GM13977 (cell line): ENCODE data around the gene ANXA10.

Experiments
- DNase-seq: peaks from one replicate; pipeline ENCODE4 v3.0.0; 2012; ENCODE audit warnings: low spot score
- CTCF ChIP-seq: IDR thresholded peaks from 2 replicates; pipeline ENCODE4 v1.5.1; 2012; ENCODE audit warnings: mild to moderate bottlenecking, control low read depth; ENCODE audit not compliant: insufficient read depth; ENCODE audit errors: extremely low read depth, missing control alignments
- in situ Hi-C: fragments of 300-500 bp; cut with MboI; formaldehyde crosslinking; loops from one replicate; pipeline ENCODE4 v1.12.0; 2022; ENCODE audit warnings: low sequenced_read_pairs, low pct_unique_long_range_greater_than_20kb, mixed read lengths, inconsistent platforms; ENCODE audit not compliant: unreplicated experiment

Gene ANXA10

GRCh38 chr4:168063031-168063430 is 29.3 kb upstream of the ANXA10 start:
- no peak for TF ChIP-seq CTCF
- in situ Hi-C loops = no loop called here

GRCh38 chr4:168070903-168071302 is 21.4 kb upstream of the ANXA10 start:
- no peak for TF ChIP-seq CTCF
- DNase-seq = no peak
- in situ Hi-C loops = no loop called here

More at GRCh38 chr4:168063031-168063430, 29.3 kb upstream of the ANXA10 start:
- no peak for DNase-seq

GRCh38 chr4:168071304-168071703 is 21.0 kb upstream of the ANXA10 start:
- no peak for DNase-seq
- in situ Hi-C loops = no loop called here
- no peak for TF ChIP-seq CTCF

DNA sequence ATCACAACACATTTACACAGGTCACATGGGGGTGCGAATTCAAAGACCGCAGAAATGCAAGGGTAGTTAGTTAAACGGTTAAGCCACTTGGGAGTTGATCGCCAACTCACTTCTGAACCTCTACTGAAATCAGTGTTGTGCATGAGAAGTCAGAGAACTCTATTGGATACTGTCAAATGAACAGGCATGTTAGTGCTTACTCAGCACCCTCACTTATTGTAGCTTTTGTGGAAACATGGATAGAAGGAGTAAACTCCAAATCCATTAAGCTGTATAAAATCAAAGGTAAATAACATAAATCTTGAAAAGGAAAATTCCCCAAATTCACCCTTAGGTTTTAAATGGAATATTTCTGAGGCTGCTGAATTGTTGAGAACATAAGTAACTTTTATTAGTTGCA is 17.5 kb upstream of the ANXA10 start:
- in situ Hi-C loops = no loop called here
- no peak for TF ChIP-seq CTCF
- DNase-seq = no peak

- peak; percentile 25 for DNase-seq
- TF ChIP-seq CTCF = peak; percentile 95
- in situ Hi-C loops = no loop called here
Measured at GRCh38 chr4:168076989-168077725, 15.2 kb upstream of the ANXA10 start.

DNA sequence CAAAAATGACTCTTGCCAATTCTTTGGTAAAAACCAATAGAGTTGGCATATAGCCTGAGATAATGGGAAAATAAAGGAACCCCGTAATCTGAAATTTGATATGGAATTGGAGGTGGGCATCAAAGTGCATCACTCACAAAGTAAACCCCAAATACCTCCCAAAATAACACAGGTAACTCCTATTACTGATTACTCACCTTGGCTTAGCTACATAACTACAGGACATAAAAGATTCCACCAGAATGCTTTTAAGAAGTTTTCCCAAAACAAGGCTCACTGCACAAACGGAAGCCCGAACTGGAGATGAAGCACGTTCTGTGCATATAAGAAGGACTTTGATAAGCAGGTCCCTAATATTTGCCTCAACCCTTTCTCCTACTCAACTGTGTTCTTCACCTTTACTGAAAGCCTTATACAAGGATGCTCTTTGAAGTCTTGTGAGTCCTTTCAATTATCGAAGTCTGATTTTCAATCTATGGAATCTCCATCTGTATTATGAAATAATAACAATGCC is 14.6 kb upstream of the ANXA10 start:
- in situ Hi-C loops = no loop called here

More for the DNA sequence above, 14.6 kb upstream of the ANXA10 start:
- TF ChIP-seq CTCF = no peak
- no peak for DNase-seq
